Gastrocnemius medialis (tissue), 4 donors: ENCODE measurements around the gene RPL39L.

Source experiments
- POLR2A ChIP-seq, 2 donors: fragments of 450-650 bp; IDR thresholded peaks; one replicate each; pipeline ENCODE4 v1.6.1; 2017; ENCODE audit warnings: antibody characterized with exemption in 2 of 2, mild to moderate bottlenecking in 2 of 2, moderate library complexity in 2 of 2
- TF ChIP-seq, protein P1 (sequence below), 5 experiments: fragments of 450-650 bp in 3 of 5; fragments of 200-600 bp in 2 of 5; sonication (generic) in 2 of 5; IDR thresholded peaks in 4 of 5; conservative IDR thresholded peaks in 1 of 5; 1 replicate in 4 of 5; 2 replicates in 1 of 5; pipeline ENCODE4 v1.5.1; 2016 to 2019; ENCODE audit warnings: antibody characterized with exemption in 5 of 5, mild to moderate bottlenecking in 3 of 5, moderate library complexity in 3 of 5

DNA sequence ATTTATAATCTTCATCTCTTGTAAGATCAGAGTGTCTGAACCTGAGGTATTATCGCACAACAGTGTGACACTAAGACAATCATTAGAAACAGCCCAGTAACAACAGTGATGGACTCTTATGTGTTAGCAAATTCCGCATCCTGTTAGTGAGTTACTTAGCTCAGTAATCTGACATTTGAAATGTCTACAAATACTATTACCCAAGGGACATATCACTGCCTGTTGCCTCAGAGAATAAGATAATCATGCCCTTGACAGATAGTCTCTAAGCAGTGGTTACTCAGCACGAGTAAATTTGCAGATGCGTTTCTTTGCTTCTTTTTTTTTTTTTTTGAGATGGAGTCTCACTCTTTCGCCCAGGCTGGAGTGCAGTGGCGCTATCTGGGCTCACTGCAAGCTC lies 44.6 kb upstream of the RPL39L start:
- no peak for TF ChIP-seq POLR2A (IDR thresholded peaks at IDR 0.05)
- TF ChIP-seq, protein P1, sequence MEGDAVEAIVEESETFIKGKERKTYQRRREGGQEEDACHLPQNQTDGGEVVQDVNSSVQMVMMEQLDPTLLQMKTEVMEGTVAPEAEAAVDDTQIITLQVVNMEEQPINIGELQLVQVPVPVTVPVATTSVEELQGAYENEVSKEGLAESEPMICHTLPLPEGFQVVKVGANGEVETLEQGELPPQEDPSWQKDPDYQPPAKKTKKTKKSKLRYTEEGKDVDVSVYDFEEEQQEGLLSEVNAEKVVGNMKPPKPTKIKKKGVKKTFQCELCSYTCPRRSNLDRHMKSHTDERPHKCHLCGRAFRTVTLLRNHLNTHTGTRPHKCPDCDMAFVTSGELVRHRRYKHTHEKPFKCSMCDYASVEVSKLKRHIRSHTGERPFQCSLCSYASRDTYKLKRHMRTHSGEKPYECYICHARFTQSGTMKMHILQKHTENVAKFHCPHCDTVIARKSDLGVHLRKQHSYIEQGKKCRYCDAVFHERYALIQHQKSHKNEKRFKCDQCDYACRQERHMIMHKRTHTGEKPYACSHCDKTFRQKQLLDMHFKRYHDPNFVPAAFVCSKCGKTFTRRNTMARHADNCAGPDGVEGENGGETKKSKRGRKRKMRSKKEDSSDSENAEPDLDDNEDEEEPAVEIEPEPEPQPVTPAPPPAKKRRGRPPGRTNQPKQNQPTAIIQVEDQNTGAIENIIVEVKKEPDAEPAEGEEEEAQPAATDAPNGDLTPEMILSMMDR (IDR thresholded peaks at IDR 0.05 in 4 of 5, conservative IDR thresholded peaks at IDR 0.05 in 1 of 5) = no peak
